Stimulated activated effector memory CD8-positive, alpha-beta T cell treated with anti-CD3 and anti-CD28 coated beads, Interleukin-12 subunit alpha, Interleukin-12 subunit beta, amount 100 ng/mL, for 72 hours (primary cell): Measurements from ENCODE around the gene MAPKAPK3.

Source experiments
- ATAC-seq: fragments of 150-1000 bp; cut with Tn5 transposase; 2 replicates; pipeline ENCODE4 v1.10.0; 2021
- DNase-seq, 2 donors: peaks; one replicate each; pipeline ENCODE4 v3.0.0; 2021 to 2022; ENCODE audit warnings: low spot score in 2 of 2
- H3K27ac Mint-ChIP-seq: one replicate; pipeline ENCODE4 v1.8.0; 2022; ENCODE audit warnings: mild to moderate bottlenecking, mixed read lengths
- H3K36me3 Mint-ChIP-seq: one replicate; pipeline ENCODE4 v1.8.0; 2022; ENCODE audit warnings: mild to moderate bottlenecking, mixed read lengths
- H3K4me1 Mint-ChIP-seq: one replicate; pipeline ENCODE4 v1.8.0; 2022; ENCODE audit warnings: mixed read lengths
- H3K4me3 Mint-ChIP-seq: one replicate; pipeline ENCODE4 v1.8.0; 2022; ENCODE audit warnings: mild to moderate bottlenecking, mixed read lengths
- H3K9me3 Mint-ChIP-seq: one replicate; pipeline ENCODE4 v1.8.0; 2022; ENCODE audit warnings: mixed read lengths

MAPKAPK3 gene

DNA sequence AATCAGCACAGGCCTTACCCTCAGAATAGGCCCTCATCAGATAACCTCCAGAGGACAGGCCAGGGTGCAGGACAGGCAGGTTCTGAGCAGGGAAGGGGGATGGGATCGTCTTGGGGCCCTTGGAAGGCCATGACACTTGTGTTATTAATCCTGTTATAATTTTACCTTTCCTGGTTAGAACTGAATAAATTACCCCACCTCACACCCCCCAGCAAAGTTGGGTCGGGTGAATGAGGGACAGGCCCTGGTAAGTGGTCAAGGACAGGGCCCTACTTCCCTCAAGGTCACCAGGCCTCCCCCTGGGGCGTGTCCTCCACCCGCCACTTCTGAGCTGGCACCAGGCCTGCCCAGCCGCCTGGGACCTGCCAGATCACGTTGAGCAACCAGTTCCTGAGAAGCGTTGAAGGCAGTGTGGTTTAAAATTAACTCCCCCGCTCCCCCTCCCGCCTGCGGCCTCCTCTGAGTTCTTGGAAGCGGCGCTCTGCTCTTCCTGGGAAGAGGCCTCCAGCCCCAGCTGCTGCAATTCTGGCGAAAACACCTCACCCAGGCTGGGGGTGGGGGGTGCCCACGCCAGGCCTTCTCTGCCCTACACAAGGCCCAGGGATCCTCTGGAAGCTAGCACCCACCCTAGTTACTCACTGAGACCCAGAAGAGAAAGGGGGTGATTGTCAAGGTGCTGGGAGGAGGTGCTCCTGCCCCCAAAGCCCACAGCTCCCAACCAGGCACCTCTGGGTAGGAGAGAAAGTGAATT is 15.9 kb upstream of the MAPKAPK3 start:
- Mint-ChIP-seq H3K4me1 (peaks cover 85% of the 10 kb centered on the region), H3K36me3 (peaks cover 79% of the 10 kb centered on the region), H3K9me3 (no peaks in the 10 kb centered on the region), H3K27ac (peak overlapping the region; percentile 99), H3K4me3 (peak overlapping the region; percentile 98)
- ATAC-seq (peak; percentile 82), DNase-seq (peak; percentile 79 to 94)

GRCh38 chr3:50602595-50603191 is 14.3 kb upstream of the MAPKAPK3 start:
- DNase-seq (no peak), ATAC-seq (no peak)
- Mint-ChIP-seq H3K36me3 (peaks cover 96% of the 10 kb centered on the region), H3K4me3 (peak overlapping the region; percentile 98), H3K9me3 (no peaks in the 10 kb centered on the region), H3K4me1 (peaks cover 91% of the 10 kb centered on the region), H3K27ac (peak overlapping the region; percentile 99)

- ATAC-seq (no peak), DNase-seq (no peak)
- H3K9me3 Mint-ChIP-seq, result no peaks in the 10 kb centered on the region
- peaks cover 97% of the 10 kb centered on the region for H3K36me3 Mint-ChIP-seq
- H3K4me1 Mint-ChIP-seq, result peaks cover 91% of the 10 kb centered on the region
- H3K4me3 Mint-ChIP-seq, result peak overlapping the region; percentile 98
- H3K27ac Mint-ChIP-seq, result peak overlapping the region; percentile 99
Observed at GRCh38 chr3:50603261-50604109, 13.5 kb upstream of the MAPKAPK3 start.

DNA sequence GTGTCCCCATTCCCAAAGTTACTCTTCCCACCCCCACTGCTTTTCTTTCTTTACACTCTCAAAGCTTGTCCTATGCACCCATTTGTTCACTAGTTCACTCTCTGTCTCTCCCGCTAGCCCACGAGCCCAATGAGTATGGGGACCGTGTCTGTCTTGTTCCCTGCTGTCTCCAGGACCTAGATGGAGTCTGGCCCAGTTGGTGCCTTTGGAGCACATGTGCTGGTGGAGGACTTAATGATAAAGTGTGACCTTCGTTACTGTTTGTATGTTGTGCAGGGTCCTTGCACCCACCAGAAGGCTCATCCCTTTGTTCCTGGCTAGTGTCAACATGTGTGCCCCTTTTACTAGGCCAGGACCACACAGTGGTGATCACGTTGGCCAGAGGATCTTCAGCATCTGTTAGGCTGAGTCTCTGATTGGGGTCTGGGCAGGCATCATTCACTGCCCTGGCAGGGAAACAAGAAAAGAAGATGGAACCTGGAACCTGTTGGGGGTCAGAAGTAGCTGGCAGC is 12.8 kb upstream of the MAPKAPK3 start:
- Mint-ChIP-seq H3K36me3 (peaks cover 100% of the 10 kb centered on the region), H3K27ac (peak overlapping the region; percentile 99), H3K4me3 (peak overlapping the region; percentile 98)

DNA sequence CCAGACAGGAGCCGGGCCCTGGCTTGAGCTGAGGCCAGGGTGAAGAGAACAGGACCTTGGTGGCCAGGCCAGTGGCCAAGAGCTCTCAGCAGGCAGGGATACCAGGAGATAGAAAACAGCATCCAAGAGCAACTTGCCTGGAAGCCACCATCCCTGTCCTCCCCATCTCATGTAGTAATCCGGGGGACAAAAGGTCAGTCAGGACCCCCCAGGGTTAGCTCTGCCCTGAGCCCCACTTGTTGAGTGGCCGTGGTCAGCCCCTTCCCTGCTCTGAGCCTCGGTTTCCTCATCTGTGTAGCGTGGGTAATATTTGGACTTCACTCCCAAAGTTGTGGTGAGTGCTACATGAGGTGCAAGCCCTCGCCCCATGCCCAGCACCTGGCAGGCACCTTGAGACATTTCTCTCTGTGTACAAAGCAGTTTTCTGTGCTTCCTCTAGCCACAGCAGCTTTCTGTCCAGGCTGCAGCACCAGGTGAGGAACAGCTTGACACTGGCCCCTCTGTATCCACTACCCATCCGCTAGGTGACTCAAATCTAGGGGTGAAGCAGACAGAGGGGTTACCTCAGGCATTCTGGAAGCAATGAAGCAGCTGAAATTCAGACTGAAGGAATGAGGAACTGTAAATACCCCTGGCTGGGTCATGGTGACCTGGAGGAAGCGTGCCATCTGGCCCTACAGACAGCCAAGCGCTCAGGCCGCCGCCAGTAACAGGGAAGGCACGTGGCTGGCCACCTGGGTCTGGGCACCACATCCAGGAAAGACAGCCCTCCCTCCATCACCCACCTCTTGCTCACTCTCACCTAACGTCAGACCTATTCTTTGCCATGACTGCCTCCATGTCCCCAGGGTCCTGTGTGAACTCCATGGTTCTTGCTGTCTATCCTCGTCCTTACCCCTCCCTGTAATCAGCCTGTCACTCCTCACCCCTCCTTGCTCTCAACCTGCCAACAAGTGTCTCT is 12.0 kb upstream of the MAPKAPK3 start:
- peak overlapping the region; percentile 98 for H3K4me3 Mint-ChIP-seq
- H3K9me3 Mint-ChIP-seq, result no peaks in the 10 kb centered on the region
- DNase-seq (no peak), ATAC-seq (no peak)
- peaks cover 89% of the 10 kb centered on the region for H3K4me1 Mint-ChIP-seq
- H3K36me3 Mint-ChIP-seq, result peaks cover 100% of the 10 kb centered on the region
- peak overlapping the region; percentile 99 for H3K27ac Mint-ChIP-seq

More for the DNA sequence above, 12.8 kb upstream of the MAPKAPK3 start:
- Mint-ChIP-seq H3K9me3 (no peaks in the 10 kb centered on the region), H3K4me1 (peaks cover 91% of the 10 kb centered on the region)
- DNase-seq, result no peak
- no peak for ATAC-seq

DNA sequence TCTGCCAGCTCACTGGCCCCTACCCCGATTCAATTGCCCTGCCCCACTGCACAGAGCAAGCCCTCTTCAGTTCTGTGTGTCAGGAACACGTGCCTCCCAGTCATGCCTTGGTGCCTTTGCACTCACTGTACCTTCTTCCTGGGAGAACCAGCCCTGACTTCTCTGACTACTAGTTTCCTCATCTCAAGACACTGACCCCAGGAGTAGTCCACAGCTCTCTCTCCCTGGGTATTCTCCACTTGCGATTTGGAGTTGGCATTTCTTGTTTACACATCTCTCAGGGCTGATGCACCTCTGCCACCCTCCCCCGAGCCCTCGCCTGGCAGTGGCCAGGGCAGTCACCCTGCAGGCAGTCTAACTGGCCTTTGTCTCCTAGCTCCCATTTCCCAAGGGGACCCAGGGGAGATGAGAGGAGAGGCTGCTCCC is 11.0 kb upstream of the MAPKAPK3 start:
- H3K36me3 Mint-ChIP-seq, result peaks cover 100% of the 10 kb centered on the region
- H3K9me3 Mint-ChIP-seq, result no peaks in the 10 kb centered on the region
- H3K4me1 Mint-ChIP-seq, result peaks cover 86% of the 10 kb centered on the region
- peak overlapping the region; percentile 99 for H3K27ac Mint-ChIP-seq
- H3K4me3 Mint-ChIP-seq, result peak overlapping the region; percentile 98
- ATAC-seq (no peak), DNase-seq (no peak)

DNA sequence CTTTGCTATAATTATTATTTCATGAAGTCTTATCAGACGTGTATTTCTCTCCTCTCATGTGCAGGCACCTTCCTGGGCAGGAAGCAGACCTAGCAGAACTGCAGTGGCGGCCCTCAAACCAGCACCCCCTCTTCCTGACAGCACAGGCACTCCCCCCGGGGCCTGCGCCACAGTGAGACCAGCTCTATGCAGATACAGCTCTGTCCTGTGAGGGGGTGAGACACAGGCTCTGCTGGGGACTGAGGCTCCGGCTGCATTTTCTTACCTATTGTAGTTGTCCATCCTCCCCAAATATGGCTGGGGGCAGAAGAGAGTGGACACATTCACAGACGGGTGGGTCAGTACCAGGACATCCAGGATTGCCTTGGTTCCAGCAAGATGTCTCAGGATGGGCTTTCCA is 10.4 kb upstream of the MAPKAPK3 start:
- Mint-ChIP-seq H3K27ac (peak overlapping the region; percentile 99), H3K4me3 (peak overlapping the region; percentile 98), H3K9me3 (no peaks in the 10 kb centered on the region), H3K36me3 (peaks cover 100% of the 10 kb centered on the region), H3K4me1 (peaks cover 80% of the 10 kb centered on the region)
- peak in 1 of 2 donors; percentile 56 for DNase-seq
- no peak for ATAC-seq

DNA sequence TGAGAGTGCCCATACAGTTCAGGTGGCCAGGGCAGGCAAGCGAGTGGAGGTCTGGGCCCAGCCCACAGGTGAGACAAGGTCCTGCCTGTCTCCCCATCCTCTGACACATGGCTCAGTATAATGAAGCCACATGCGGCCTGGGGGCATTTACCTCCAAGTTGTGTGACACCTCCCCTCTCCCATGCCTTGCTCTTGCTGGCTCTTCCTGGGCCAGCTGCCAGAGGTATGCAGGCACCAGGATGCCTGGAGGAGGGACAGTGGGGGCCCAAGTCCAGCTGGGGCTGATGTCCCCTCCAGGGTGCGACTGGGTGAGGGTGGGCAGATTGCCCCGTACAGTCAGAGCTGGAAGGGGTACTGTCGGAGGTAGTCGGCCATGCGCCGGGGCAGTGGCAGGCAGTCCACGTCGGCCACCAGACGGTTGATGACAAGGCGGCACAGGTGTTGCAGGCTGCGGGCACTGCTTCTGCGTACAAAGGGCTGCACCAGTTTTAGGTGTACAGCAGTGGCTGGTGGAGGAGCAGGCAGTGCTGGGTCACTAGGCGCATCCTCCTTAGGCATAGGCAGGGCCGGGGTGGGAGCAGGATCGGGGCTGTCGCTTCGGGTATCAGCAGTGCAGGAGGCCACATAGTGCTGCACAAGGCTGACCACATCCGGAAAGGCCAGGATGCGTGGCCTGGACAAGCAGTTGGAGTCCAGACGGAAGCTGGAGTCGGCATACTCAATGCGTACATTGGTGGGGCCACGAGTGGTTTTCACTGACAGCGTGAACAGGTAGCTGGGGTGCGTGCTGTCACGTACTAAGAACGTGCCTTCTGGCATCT is 9.5 kb upstream of the MAPKAPK3 start:
- H3K36me3 Mint-ChIP-seq, result peaks cover 100% of the 10 kb centered on the region
- peaks cover 80% of the 10 kb centered on the region for H3K4me1 Mint-ChIP-seq

GRCh38 chr3:50608278-50608677 is 8.7 kb upstream of the MAPKAPK3 start:
- Mint-ChIP-seq H3K36me3 (peaks cover 100% of the 10 kb centered on the region), H3K27ac (peak overlapping the region; percentile 99), H3K4me3 (peak overlapping the region; percentile 98), H3K9me3 (no peaks in the 10 kb centered on the region), H3K4me1 (peaks cover 75% of the 10 kb centered on the region)
- DNase-seq (no peak), ATAC-seq (no peak)

More for the DNA sequence above, 9.5 kb upstream of the MAPKAPK3 start:
- peak overlapping the region; percentile 98 for H3K4me3 Mint-ChIP-seq
- ATAC-seq, result no peak
- no peaks in the 10 kb centered on the region for H3K9me3 Mint-ChIP-seq
- H3K27ac Mint-ChIP-seq, result peak overlapping the region; percentile 99
- no peak for DNase-seq

GRCh38 chr3:50609071-50609762 is 7.7 kb upstream of the MAPKAPK3 start:
- no peak for ATAC-seq
- peaks cover 97% of the 10 kb centered on the region for H3K36me3 Mint-ChIP-seq
- H3K27ac Mint-ChIP-seq, result peak overlapping the region; percentile 99
- no peak for DNase-seq
- H3K9me3 Mint-ChIP-seq, result no peaks in the 10 kb centered on the region
- peaks cover 73% of the 10 kb centered on the region for H3K4me1 Mint-ChIP-seq
- H3K4me3 Mint-ChIP-seq, result peak overlapping the region; percentile 98

- Mint-ChIP-seq H3K4me1 (peaks cover 73% of the 10 kb centered on the region), H3K36me3 (peaks cover 97% of the 10 kb centered on the region), H3K9me3 (no peaks in the 10 kb centered on the region), H3K27ac (peak overlapping the region; percentile 99), H3K4me3 (peak overlapping the region; percentile 98)
- no peak for ATAC-seq
- DNase-seq, result no peak
Observed at GRCh38 chr3:50609763-50610085, 7.2 kb upstream of the MAPKAPK3 start.

- Mint-ChIP-seq H3K27ac (peak overlapping the region; percentile 99), H3K9me3 (no peaks in the 10 kb centered on the region), H3K4me3 (peak overlapping the region; percentile 98), H3K4me1 (peaks cover 73% of the 10 kb centered on the region), H3K36me3 (peaks cover 95% of the 10 kb centered on the region)
- ATAC-seq, result no peak
- DNase-seq, result no peak
Observed at GRCh38 chr3:50610181-50610971, 6.6 kb upstream of the MAPKAPK3 start.
